Measurements from ENCODE around the gene TEX30. TPM values are rescaled to one million over a fixed set of nuclear protein-coding genes. Genes with fewer than 3 reads are reported as not detected.

TEX30 gene
- total RNA-seq, 4 donors from 2014 or later = 6.4 to 10.6 (median 7.7) TPM

GRCh38 chr13:102751886-102752285 lies 21.7 kb downstream of the TEX30 start:
- no peak overlapping the region for H3K4me3 ChIP-seq
- no peak for ATAC-seq
- peaks cover 5% of the 10 kb centered on the region for H3K27me3 ChIP-seq
- no peaks in the 10 kb centered on the region for H3K4me1 ChIP-seq
- no peak overlapping the region for H3K27ac ChIP-seq
- no peaks in the 10 kb centered on the region for H3K36me3 ChIP-seq
- TF ChIP-seq EP300 (IDR thresholded peaks at IDR 0.05) (no peak), POLR2A (IDR thresholded peaks at IDR 0.05) (no peak), POLR2AphosphoS5 (IDR thresholded peaks at IDR 0.05) (no peak), CTCF (IDR thresholded peaks at IDR 0.05) (no peak)
- 88 to 100% methylated on average over 1 to 3 of the region's 3 CpGs for WGBS, 2 donors (ENCODE audit: low coverage in 1 of 2)
- peaks cover 0 to 26% (median 0%) of the 10 kb centered on the region in 3 donors for H3K9me3 ChIP-seq

DNA sequence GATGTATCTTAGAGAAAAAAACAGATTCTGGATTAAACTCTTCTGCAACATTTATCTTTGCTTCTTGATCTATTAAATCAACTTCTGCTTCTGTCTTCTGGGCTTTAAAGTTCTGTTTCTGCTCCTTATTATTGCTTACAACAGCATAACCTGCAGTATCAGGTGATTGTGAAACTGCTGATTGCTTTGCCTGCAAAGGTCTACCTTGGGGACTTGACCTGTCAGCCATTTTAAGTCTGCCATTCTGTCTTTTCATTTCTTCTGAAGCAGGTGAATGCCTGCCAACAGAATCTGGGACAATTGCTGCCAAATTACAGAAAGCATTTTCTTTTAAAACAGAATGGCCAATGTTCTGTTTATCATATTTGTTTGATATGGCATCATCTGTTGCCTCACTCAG lies 31.1 kb downstream of the TEX30 start:
- no peak overlapping the region for H3K4me3 ChIP-seq
- no peaks in the 10 kb centered on the region for H3K4me1 ChIP-seq
- no peak overlapping the region for H3K27ac ChIP-seq
- ATAC-seq = no peak
- H3K9me3 ChIP-seq = peaks cover 0 to 55% (median 0%) of the 10 kb centered on the region in 3 donors
- TF ChIP-seq POLR2A (IDR thresholded peaks at IDR 0.05) = no peak
- TF ChIP-seq EP300 (IDR thresholded peaks at IDR 0.05) = no peak
- TF ChIP-seq CTCF (IDR thresholded peaks at IDR 0.05) = no peak
- no peak for TF ChIP-seq POLR2AphosphoS5 (IDR thresholded peaks at IDR 0.05)
- no peaks in the 10 kb centered on the region for H3K36me3 ChIP-seq
- H3K27me3 ChIP-seq = peaks cover 1% of the 10 kb centered on the region

DNA sequence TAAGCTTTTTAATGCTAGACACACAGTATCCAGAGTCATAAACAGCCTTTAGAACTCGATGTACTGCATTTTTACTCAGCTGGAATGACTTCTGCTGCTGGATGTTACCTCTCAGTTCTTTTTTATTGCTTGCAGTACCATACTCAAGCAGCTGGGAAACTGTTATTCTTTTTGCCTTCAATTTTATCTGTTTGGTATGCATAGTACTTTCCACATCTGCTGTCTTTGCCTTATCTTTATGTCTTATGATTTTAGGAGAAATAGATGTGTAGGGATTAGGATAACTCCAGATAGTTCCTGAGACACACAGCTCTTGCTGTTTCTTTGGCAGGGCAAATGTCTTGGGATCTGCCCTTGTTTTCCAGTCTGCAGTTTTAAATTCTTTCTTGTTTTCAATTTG lies 31.5 kb downstream of the TEX30 start:
- peaks cover 0 to 51% (median 0%) of the 10 kb centered on the region in 3 donors for H3K9me3 ChIP-seq
- no peak overlapping the region for H3K4me3 ChIP-seq
- no peak for ATAC-seq
- no peak overlapping the region for H3K27ac ChIP-seq
- no peaks in the 10 kb centered on the region for H3K27me3 ChIP-seq
- no peaks in the 10 kb centered on the region for H3K4me1 ChIP-seq
- WGBS, 2 donors (ENCODE audit: low coverage in 1 of 2) = 40 to 50% methylated on average over 1 of the region's 1 CpG
- no peaks in the 10 kb centered on the region for H3K36me3 ChIP-seq
- TF ChIP-seq EP300 (IDR thresholded peaks at IDR 0.05) = no peak
- TF ChIP-seq POLR2AphosphoS5 (IDR thresholded peaks at IDR 0.05) = no peak
- no peak for TF ChIP-seq POLR2A (IDR thresholded peaks at IDR 0.05)
- TF ChIP-seq CTCF (IDR thresholded peaks at IDR 0.05) = no peak

DNA sequence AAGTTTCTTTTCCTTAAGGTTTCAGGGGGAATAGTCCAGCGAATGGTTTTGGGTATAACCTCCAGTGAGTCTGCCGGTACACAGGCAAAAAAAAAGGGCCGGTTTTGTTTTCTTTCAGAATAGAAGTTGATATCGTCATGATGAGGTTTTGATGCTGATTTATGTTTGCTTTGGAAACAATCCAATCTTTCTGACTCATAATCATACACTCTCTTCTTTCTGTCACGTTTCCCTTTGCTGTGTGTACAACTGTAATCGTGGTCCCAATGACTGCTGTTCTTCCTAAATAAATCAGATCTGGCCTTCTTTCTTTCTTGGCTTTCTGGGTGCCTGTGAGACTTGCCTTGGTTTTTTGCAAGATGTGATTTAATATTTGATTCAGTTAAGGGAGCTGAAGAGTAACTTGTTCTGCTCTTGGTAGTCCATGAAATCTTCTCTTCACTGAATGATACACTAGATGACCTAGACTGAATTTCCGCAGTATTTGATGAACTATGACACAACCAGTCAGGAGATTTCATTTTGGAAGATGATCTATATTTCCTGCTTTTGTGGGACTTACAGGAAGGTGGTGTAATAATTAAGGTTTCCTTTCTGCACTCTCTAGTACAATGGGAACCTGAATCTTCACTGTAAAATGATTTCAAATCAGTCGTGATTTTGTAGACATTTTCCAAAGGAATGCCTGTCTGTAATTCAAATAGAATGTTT lies 43.9 kb downstream of the TEX30 start:
- 37 to 46% methylated on average over 7 to 8 of the region's 8 CpGs for WGBS, 2 donors (ENCODE audit: low coverage in 1 of 2)
- H3K27me3 ChIP-seq = no peaks in the 10 kb centered on the region
- H3K4me1 ChIP-seq = no peaks in the 10 kb centered on the region
- TF ChIP-seq POLR2AphosphoS5 (IDR thresholded peaks at IDR 0.05) (no peak), POLR2A (IDR thresholded peaks at IDR 0.05) (no peak), EP300 (IDR thresholded peaks at IDR 0.05) (no peak), CTCF (IDR thresholded peaks at IDR 0.05) (no peak)
- no peak overlapping the region for H3K4me3 ChIP-seq
- H3K9me3 ChIP-seq = no peaks in the 10 kb centered on the region
- no peak overlapping the region for H3K27ac ChIP-seq
- peak; percentile 39 for ATAC-seq
- H3K36me3 ChIP-seq = no peaks in the 10 kb centered on the region

GRCh38 chr13:102726430-102726829 lies 47.2 kb downstream of the TEX30 start:
- no peaks in the 10 kb centered on the region for H3K4me1 ChIP-seq
- no peaks in the 10 kb centered on the region for H3K36me3 ChIP-seq
- TF ChIP-seq POLR2AphosphoS5 (IDR thresholded peaks at IDR 0.05) = no peak
- TF ChIP-seq CTCF (IDR thresholded peaks at IDR 0.05) = no peak
- TF ChIP-seq POLR2A (IDR thresholded peaks at IDR 0.05) = no peak
- no peak for TF ChIP-seq EP300 (IDR thresholded peaks at IDR 0.05)
- 62 to 81% methylated on average over 2 of the region's 2 CpGs for WGBS, 2 donors (ENCODE audit: low coverage in 1 of 2)
- H3K27me3 ChIP-seq = no peaks in the 10 kb centered on the region
- no peak overlapping the region for H3K4me3 ChIP-seq
- no peak for ATAC-seq
- no peaks in the 10 kb centered on the region for H3K9me3 ChIP-seq
- no peak overlapping the region for H3K27ac ChIP-seq

Measured in gastroesophageal sphincter (tissue), 4 donors.